A549 (cell line): ENCODE measurements around the gene SIAH3.

Experiments used
- BHLHE40 ChIP-seq: IDR thresholded peaks from 2 replicates; pipeline ENCODE4 v1.6.1; 2012; ENCODE audit warnings: low read depth, low read length, inconsistent platforms
- CTCF ChIP-seq: fragments of >200 bp; sonication (Bioruptor Twin); formaldehyde crosslinking; IDR thresholded peaks from 3 replicates; pipeline ENCODE4 v1.5.1; 2016
- ELK1 ChIP-seq: fragments of 150-350 bp; IDR thresholded peaks from 2 replicates; pipeline ENCODE4 v1.6.1; 2014; ENCODE audit warnings: low read depth, mild to moderate bottlenecking, low read length
- ESRRA ChIP-seq: fragments of 150-350 bp; IDR thresholded peaks from 2 replicates; pipeline ENCODE4 v1.6.1; 2014; ENCODE audit warnings: mild to moderate bottlenecking, low read length, borderline replicate concordance
- GATA3 ChIP-seq: IDR thresholded peaks from 2 replicates; pipeline ENCODE4 v1.6.1; 2012; ENCODE audit warnings: borderline replicate concordance
- MAX ChIP-seq: IDR thresholded peaks from 2 replicates; pipeline ENCODE4 v1.6.1; 2012
- MYC ChIP-seq: IDR thresholded peaks from 2 replicates; pipeline ENCODE4 v1.6.1; 2012; ENCODE audit warnings: mild to moderate bottlenecking, inconsistent platforms, low read length, improper control_type of control experiment, borderline replicate concordance
- PHF8 ChIP-seq: fragments of 200-600 bp; sonication (generic); IDR thresholded peaks from 2 replicates; pipeline ENCODE4 v1.6.1; 2016; ENCODE audit warnings: low read depth, mild to moderate bottlenecking, antibody characterized with exemption, moderate library complexity, borderline replicate concordance
- POLR2A ChIP-seq: IDR thresholded peaks from 2 replicates; pipeline ENCODE4 v1.6.1; 2012; ENCODE audit warnings: mild to moderate bottlenecking, low read length
- POLR2AphosphoS2 ChIP-seq: conservative IDR thresholded peaks from 2 replicates; pipeline ENCODE4 v1.6.1; 2012; ENCODE audit warnings: low read length, improper control_type of control experiment, inconsistent platforms
- RAD21 ChIP-seq, 2 experiments: fragments of >200 bp in 1 of 2; sonication (Bioruptor Twin) in 1 of 2; formaldehyde crosslinking in 1 of 2; IDR thresholded peaks in 1 of 2; conservative IDR thresholded peaks in 1 of 2; 2 replicates in 1 of 2; 3 replicates in 1 of 2; pipeline ENCODE4 v1.6.1; 2012 to 2018; ENCODE audit warnings: inconsistent platforms in 1 of 2
- RFX5 ChIP-seq: fragments of 450-650 bp; IDR thresholded peaks from 2 replicates; pipeline ENCODE4 v1.7.1; 2014; ENCODE audit warnings: antibody characterized with exemption, mild to moderate bottlenecking, moderate library complexity

- TF ChIP-seq POLR2A: no peak
- TF ChIP-seq CTCF: no peak
- no peak for TF ChIP-seq RAD21 (conservative IDR thresholded peaks at IDR 0.05 in 1 of 2, IDR thresholded peaks at IDR 0.05 in 1 of 2)
- TF ChIP-seq GATA3: no peak
- TF ChIP-seq ELK1: no peak
- no peak for TF ChIP-seq MAX
- no peak for TF ChIP-seq RFX5
- TF ChIP-seq BHLHE40: no peak
- TF ChIP-seq ESRRA: no peak
- TF ChIP-seq POLR2AphosphoS2: no peak
- no peak for TF ChIP-seq PHF8
- no peak for TF ChIP-seq MYC
Measured at GRCh38 chr13:45851171-45851921, at the start of gene SIAH3.
